HCT116 (cell line): ENCODE data around the gene FAM193A. TPM values are rescaled to one million over a fixed set of nuclear protein-coding genes. Genes with fewer than 3 reads are reported as not detected.

Source experiments
- ATAC-seq: fragments of 200-7000 bp; cut with Tn5 transposase; 2 replicates; pipeline ENCODE4 v1.9.1; 2020; ENCODE audit warnings: mild to moderate bottlenecking, moderate library complexity
- BruUV-seq: library from RNA; stranded (reverse); fragments of 400-500 nt; replicated peaks from 2 replicates; lab custom pipeline; 2021; lab: Mats Ljungman, UMichigan
- CTCF ChIA-PET: fragments of 300-600 bp; sonication (Branson Sonifier 250); formaldehyde crosslinking; loops from one replicate; lab custom pipeline; 2021; ENCODE audit warnings: antibody characterized with exemption; lab: Charles Lee
- POLR2A ChIA-PET: fragments of 300-600, 350-600 bp; sonication (Branson Sonifier 250); formaldehyde crosslinking; loops from one replicate; lab custom pipeline; 2021; ENCODE audit warnings: antibody characterized with exemption; lab: Charles Lee
- RAD21 ChIA-PET, 2 experiments: fragments of 300-600 bp; sonication (Branson Sonifier 250); formaldehyde crosslinking; loops; one replicate each; lab custom pipeline; 2023; ENCODE audit warnings: low total read pairs in 2 of 2; ENCODE audit not compliant: uncharacterized antibody in 2 of 2, unreplicated experiment in 2 of 2, low non-redundant PET in 1 of 2; lab: Charles Lee
- DNase-seq: peaks from one replicate; pipeline ENCODE4 v3.0.0-alpha.2; 2010; ENCODE audit warnings: low read depth, low spot score
- H2AFZ ChIP-seq: fragments of 200-600 bp; shearing (Covaris generic), sonication (generic); 2 replicates; pipeline ENCODE4 v1.6.1; 2017; ENCODE audit warnings: low read depth, mixed run types, mixed read lengths, antibody characterized with exemption, low read length; ENCODE audit not compliant: poor library complexity, severe bottlenecking
- H3K27ac ChIP-seq: 2 replicates; pipeline ENCODE4 v1.5.1; 2012; ENCODE audit warnings: low read depth, low read length
- H3K27me3 ChIP-seq: fragments of 200-600 bp; sonication (generic); 2 replicates; pipeline ENCODE4 v1.6.1; 2016; ENCODE audit warnings: mixed run types, low read length, mixed read lengths; ENCODE audit not compliant: insufficient read depth
- H3K36me3 ChIP-seq, 2 experiments: fragments of 200-500 bp in 1 of 2; fragments of 200-600 bp in 1 of 2; sonication (Bioruptor generic) in 1 of 2; sonication (generic) in 1 of 2; 2 replicates each; pipeline versions ENCODE4 v1.5.1 to v1.6.1; 2014 to 2016; ENCODE audit warnings: low read length in 2 of 2, inconsistent platforms in 1 of 2, mixed read lengths in 1 of 2, mixed run types in 1 of 2; ENCODE audit not compliant: insufficient read depth in 2 of 2, control insufficient read depth in 1 of 2
- H3K4me1 ChIP-seq, 2 experiments: fragments of 200-600 bp in 1 of 2; sonication (generic) in 1 of 2; 2 replicates each; pipeline versions ENCODE4 v1.5.1 to v1.6.1; 2012 to 2017; ENCODE audit warnings: low read length in 2 of 2, inconsistent platforms in 1 of 2, mild to moderate bottlenecking in 1 of 2, mixed read lengths in 1 of 2, mixed run types in 1 of 2, moderate library complexity in 1 of 2; ENCODE audit not compliant: insufficient read depth in 2 of 2, control insufficient read depth in 1 of 2
- H3K4me2 ChIP-seq: fragments of 200-600 bp; sonication (generic); 2 replicates; pipeline ENCODE4 v1.6.1; 2017; ENCODE audit warnings: mixed run types, low read length, mixed read lengths
- H3K4me3 ChIP-seq, 2 experiments: fragments of 200-600 bp in 1 of 2; sonication (generic) in 1 of 2; replicated peaks in 1 of 2; 2 replicates each; pipeline ENCODE4 v1.5.1; 2011 to 2016; ENCODE audit warnings: low read length in 2 of 2, control low read depth in 1 of 2, low read depth in 1 of 2, mild to moderate bottlenecking in 1 of 2, mixed read lengths in 1 of 2, mixed run types in 1 of 2
- H3K79me2 ChIP-seq: fragments of 200-600 bp; sonication (generic); 2 replicates; pipeline ENCODE4 v1.6.1; 2017; ENCODE audit warnings: mild to moderate bottlenecking, mixed run types, low read length, moderate library complexity, mixed read lengths; ENCODE audit not compliant: insufficient read depth
- H3K9ac ChIP-seq: fragments of 200-600 bp; sonication (generic); 2 replicates; pipeline ENCODE4 v1.6.1; 2016; ENCODE audit warnings: low read length, mixed read lengths
- H3K9me2 ChIP-seq: fragments of 200-600 bp; sonication (generic), shearing (Covaris generic); 2 replicates; pipeline ENCODE4 v1.6.1; 2017; ENCODE audit warnings: mixed run types, mild to moderate bottlenecking, moderate library complexity; ENCODE audit not compliant: insufficient read depth
- H3K9me3 ChIP-seq, 2 experiments: fragments of 200-500 bp in 1 of 2; fragments of 200-600 bp in 1 of 2; sonication (Bioruptor generic) in 1 of 2; sonication (generic) in 1 of 2; 2 replicates each; pipeline ENCODE4 v1.6.1; 2014 to 2017; ENCODE audit warnings: low read length in 2 of 2, mixed read lengths in 2 of 2, inconsistent platforms in 1 of 2, low read depth in 1 of 2, mild to moderate bottlenecking in 1 of 2, mixed run types in 1 of 2, moderate library complexity in 1 of 2; ENCODE audit not compliant: control insufficient read depth in 1 of 2, insufficient read depth in 1 of 2
- H4K20me1 ChIP-seq: fragments of 200-600 bp; sonication (generic), shearing (Covaris generic); 2 replicates; pipeline ENCODE4 v1.6.1; 2017; ENCODE audit warnings: mixed run types, mild to moderate bottlenecking, moderate library complexity; ENCODE audit not compliant: insufficient read depth
- CEBPB ChIP-seq: IDR thresholded peaks from 2 replicates; pipeline ENCODE4 v1.6.1; 2012; ENCODE audit warnings: low read depth
- EGR1 ChIP-seq: IDR thresholded peaks from 2 replicates; pipeline ENCODE4 v1.6.1; 2012; ENCODE audit warnings: low read depth
- JUND ChIP-seq: IDR thresholded peaks from 2 replicates; pipeline ENCODE4 v1.6.1; 2012
- POLR2A ChIP-seq: IDR thresholded peaks from 2 replicates; pipeline ENCODE4 v1.7.0; 2011; ENCODE audit warnings: borderline replicate concordance; ENCODE audit not compliant: insufficient read depth, insufficient read length; ENCODE audit errors: extremely low read depth
- POLR2AphosphoS5 ChIP-seq: IDR thresholded peaks from 2 replicates; pipeline ENCODE4 v1.6.1; 2011; ENCODE audit warnings: mild to moderate bottlenecking, low read depth, low read length, moderate library complexity
- RAD21 ChIP-seq: IDR thresholded peaks from 2 replicates; pipeline ENCODE4 v1.6.1; 2012; ENCODE audit warnings: low read depth, mild to moderate bottlenecking
- SIN3A ChIP-seq: IDR thresholded peaks from 2 replicates; pipeline ENCODE4 v1.6.1; 2012; ENCODE audit warnings: low read depth
- TCF7L2 ChIP-seq: IDR thresholded peaks from 2 replicates; pipeline ENCODE4 v1.7.0; 2011; ENCODE audit warnings: borderline replicate concordance, inconsistent platforms; ENCODE audit not compliant: insufficient read depth, insufficient read length; ENCODE audit errors: extremely low read depth
- ZNF274 ChIP-seq: fragments of 200-500 bp; sonication (Bioruptor generic); IDR thresholded peaks from 2 replicates; pipeline ENCODE4 v1.6.1; 2014; ENCODE audit warnings: mild to moderate bottlenecking, low read depth, low read length, inconsistent platforms
- intact Hi-C: fragments of 100-400 bp; cut with micrococcal nuclease; formaldehyde crosslinking; loops from 2 replicates; pipeline ENCODE4 v1.10.0; 2022
- total RNA-seq: library from RNA; stranded (reverse); gene quantifications from one replicate; pipeline ENCODE4 v1.2.1, GENCODE V29; 2021; ENCODE audit not compliant: unreplicated experiment
- TF ChIP-seq, protein P1 (sequence below): IDR thresholded peaks from 2 replicates; pipeline ENCODE4 v1.6.1; 2011; ENCODE audit warnings: mild to moderate bottlenecking, low read length, moderate library complexity; ENCODE audit not compliant: insufficient replicate concordance; ENCODE audit errors: extremely low read depth
- TF ChIP-seq, protein P2 (sequence below), 3 experiments: fragments of 200-600 bp in 1 of 3; sonication (generic) in 1 of 3; IDR thresholded peaks in 2 of 3; conservative IDR thresholded peaks in 1 of 3; 2 replicates each; pipeline ENCODE4 v1.5.1; 2012 to 2017; ENCODE audit warnings: low read depth in 2 of 3, low read length in 2 of 3, antibody characterized with exemption in 1 of 3, borderline replicate concordance in 1 of 3, control low read depth in 1 of 3, mild to moderate bottlenecking in 1 of 3, mixed read lengths in 1 of 3, mixed run types in 1 of 3, moderate library complexity in 1 of 3; ENCODE audit not compliant: insufficient read depth in 1 of 3
- TF ChIP-seq, protein P3 (sequence below): IDR thresholded peaks from 2 replicates; pipeline ENCODE4 v1.6.1; 2012

FAM193A gene
- total RNA-seq, 1 experiment from 2014 or later: 15.7 TPM

DNA sequence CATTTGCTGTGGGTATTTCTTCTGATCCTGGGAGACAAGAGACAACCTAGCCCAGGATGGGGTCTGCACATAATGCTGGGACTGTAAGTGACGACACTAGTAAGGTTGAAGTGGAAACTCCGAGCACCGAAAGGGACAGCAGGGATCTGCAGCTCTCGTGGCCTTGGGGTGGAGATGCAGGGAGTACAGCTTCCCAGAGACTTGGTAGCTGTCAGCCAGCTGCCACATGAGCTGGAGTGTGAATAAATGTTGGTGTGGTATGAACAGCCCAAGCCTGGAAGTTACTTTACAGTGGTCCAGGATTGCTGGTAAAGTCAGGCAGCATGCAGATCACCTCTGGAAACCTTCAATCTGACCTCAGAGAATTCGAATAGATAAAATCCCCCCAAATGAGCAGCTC lies 97.6 kb downstream of the FAM193A start (continued):
- TF ChIP-seq SIN3A: no peak
- TF ChIP-seq, protein P1, sequence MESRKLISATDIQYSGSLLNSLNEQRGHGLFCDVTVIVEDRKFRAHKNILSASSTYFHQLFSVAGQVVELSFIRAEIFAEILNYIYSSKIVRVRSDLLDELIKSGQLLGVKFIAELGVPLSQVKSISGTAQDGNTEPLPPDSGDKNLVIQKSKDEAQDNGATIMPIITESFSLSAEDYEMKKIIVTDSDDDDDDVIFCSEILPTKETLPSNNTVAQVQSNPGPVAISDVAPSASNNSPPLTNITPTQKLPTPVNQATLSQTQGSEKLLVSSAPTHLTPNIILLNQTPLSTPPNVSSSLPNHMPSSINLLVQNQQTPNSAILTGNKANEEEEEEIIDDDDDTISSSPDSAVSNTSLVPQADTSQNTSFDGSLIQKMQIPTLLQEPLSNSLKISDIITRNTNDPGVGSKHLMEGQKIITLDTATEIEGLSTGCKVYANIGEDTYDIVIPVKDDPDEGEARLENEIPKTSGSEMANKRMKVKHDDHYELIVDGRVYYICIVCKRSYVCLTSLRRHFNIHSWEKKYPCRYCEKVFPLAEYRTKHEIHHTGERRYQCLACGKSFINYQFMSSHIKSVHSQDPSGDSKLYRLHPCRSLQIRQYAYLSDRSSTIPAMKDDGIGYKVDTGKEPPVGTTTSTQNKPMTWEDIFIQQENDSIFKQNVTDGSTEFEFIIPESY: no peak
- TF ChIP-seq, protein P2, sequence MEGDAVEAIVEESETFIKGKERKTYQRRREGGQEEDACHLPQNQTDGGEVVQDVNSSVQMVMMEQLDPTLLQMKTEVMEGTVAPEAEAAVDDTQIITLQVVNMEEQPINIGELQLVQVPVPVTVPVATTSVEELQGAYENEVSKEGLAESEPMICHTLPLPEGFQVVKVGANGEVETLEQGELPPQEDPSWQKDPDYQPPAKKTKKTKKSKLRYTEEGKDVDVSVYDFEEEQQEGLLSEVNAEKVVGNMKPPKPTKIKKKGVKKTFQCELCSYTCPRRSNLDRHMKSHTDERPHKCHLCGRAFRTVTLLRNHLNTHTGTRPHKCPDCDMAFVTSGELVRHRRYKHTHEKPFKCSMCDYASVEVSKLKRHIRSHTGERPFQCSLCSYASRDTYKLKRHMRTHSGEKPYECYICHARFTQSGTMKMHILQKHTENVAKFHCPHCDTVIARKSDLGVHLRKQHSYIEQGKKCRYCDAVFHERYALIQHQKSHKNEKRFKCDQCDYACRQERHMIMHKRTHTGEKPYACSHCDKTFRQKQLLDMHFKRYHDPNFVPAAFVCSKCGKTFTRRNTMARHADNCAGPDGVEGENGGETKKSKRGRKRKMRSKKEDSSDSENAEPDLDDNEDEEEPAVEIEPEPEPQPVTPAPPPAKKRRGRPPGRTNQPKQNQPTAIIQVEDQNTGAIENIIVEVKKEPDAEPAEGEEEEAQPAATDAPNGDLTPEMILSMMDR (IDR thresholded peaks at IDR 0.05 in 2 of 3, conservative IDR thresholded peaks at IDR 0.05 in 1 of 3; ENCODE audit: borderline replicate concordance in 1 of 3, insufficient read depth in 1 of 3, low read depth in 2 of 3, low read length in 2 of 3): no peak
- TF ChIP-seq POLR2AphosphoS5: no peak
- no peak for TF ChIP-seq POLR2A
- TF ChIP-seq, protein P3, sequence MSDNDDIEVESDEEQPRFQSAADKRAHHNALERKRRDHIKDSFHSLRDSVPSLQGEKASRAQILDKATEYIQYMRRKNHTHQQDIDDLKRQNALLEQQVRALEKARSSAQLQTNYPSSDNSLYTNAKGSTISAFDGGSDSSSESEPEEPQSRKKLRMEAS: no peak
- TF ChIP-seq JUND: no peak
- no peak for TF ChIP-seq ZNF274
- TF ChIP-seq, all 23 proteins: peak for 0

DNA sequence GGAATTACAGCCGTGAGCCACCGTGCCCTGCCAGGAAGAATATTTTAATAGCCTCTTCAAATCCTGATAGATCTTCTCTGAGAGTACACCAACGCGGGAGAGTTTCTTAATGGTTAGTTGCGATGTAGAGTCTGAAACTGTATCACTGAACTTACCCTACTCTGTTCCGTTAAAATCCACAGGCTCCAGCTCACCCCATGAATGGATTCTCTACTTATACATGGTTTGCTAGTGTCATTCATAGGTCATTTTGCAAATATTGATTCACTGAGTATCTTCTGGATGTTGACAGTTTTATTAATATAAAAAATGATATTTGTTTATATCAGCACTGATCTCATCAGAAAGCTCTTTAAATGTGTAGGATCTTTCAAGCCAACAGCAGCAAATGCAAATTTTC lies 99.9 kb downstream of the FAM193A start:
- H2AFZ ChIP-seq: no peak overlapping the region
- ChIA-PET POLR2A (no interaction called here), RAD21 (no interaction called here)
- BruUV-seq: no TSS peak
- H3K4me1 ChIP-seq: no peaks in the 10 kb centered on the region
- H3K9me3 ChIP-seq: no peaks in the 10 kb centered on the region
- no peak overlapping the region for H3K27ac ChIP-seq
- no peaks in the 10 kb centered on the region for H3K9me2 ChIP-seq
- TF ChIP-seq ZNF274: no peak
- no peak for TF ChIP-seq CEBPB
- TF ChIP-seq RAD21: no peak
- TF ChIP-seq EGR1: no peak
- TF ChIP-seq, protein P3: no peak
- no peak for TF ChIP-seq TCF7L2
- TF ChIP-seq, protein P2 (IDR thresholded peaks at IDR 0.05 in 2 of 3, conservative IDR thresholded peaks at IDR 0.05 in 1 of 3; ENCODE audit: borderline replicate concordance in 1 of 3, insufficient read depth in 1 of 3, low read depth in 2 of 3, low read length in 2 of 3): no peak
- TF ChIP-seq, all 23 proteins: peak for 0
- intact Hi-C loops: no loop called here
- peaks cover 8% of the 10 kb centered on the region for H3K79me2 ChIP-seq
- CTCF ChIA-PET: no interaction called here
- H3K27me3 ChIP-seq: no peaks in the 10 kb centered on the region
- H3K4me3 ChIP-seq: no peak overlapping the region
- no peak for ATAC-seq
- H3K4me2 ChIP-seq: no peak overlapping the region
- H3K9ac ChIP-seq: no peak overlapping the region
- DNase-seq: no peak
- 0 out of 2 replicates have a peak, but pooled peaks cover 5% of the 10 kb centered on the region for H4K20me1 ChIP-seq
- peaks cover 10 to 17% of the 10 kb centered on the region in 2 experiments; a peak in 3 of 4 replicates for H3K36me3 ChIP-seq
